Central memory CD8-positive, alpha-beta T cell (primary cell): Measurements from ENCODE around the gene GALNT9.
A peak's percentile ranks its signal among the peaks of the same experiment; 100 is the strongest.

Experiments
- ATAC-seq: fragments of 150-1000 bp; cut with Tn5 transposase; replicated peaks from 2 replicates; pipeline ENCODE4 v1.10.0; 2022; ENCODE audit warnings: mild to moderate bottlenecking, moderate FRiP score, moderate number of reproducible peaks; ENCODE audit not compliant: poor library complexity, severe bottlenecking; ENCODE audit errors: extremely low read depth
- DNase-seq, 2 donors: peaks; one replicate each; pipeline ENCODE4 v3.0.0; 2021; ENCODE audit warnings: low spot score in 2 of 2
- H3K27ac Mint-ChIP-seq: one replicate; pipeline ENCODE4 v1.8.0; 2022; ENCODE audit warnings: low read depth, mild to moderate bottlenecking, moderate library complexity, mixed read lengths
- H3K27me3 Mint-ChIP-seq: one replicate; pipeline ENCODE4 v1.8.0; 2022; ENCODE audit warnings: mixed read lengths
- H3K36me3 Mint-ChIP-seq: one replicate; pipeline ENCODE4 v1.8.0; 2022; ENCODE audit warnings: mild to moderate bottlenecking, moderate library complexity, mixed read lengths; ENCODE audit not compliant: insufficient read depth
- H3K4me1 Mint-ChIP-seq: one replicate; pipeline ENCODE4 v1.8.0; 2022; ENCODE audit warnings: mixed read lengths
- H3K4me3 Mint-ChIP-seq: one replicate; pipeline ENCODE4 v1.8.0; 2022; ENCODE audit warnings: mild to moderate bottlenecking, moderate library complexity, mixed read lengths
- H3K9me3 Mint-ChIP-seq: one replicate; pipeline ENCODE4 v1.8.0; 2022; ENCODE audit warnings: mixed read lengths

GALNT9 gene

GRCh38 chr12:132336451-132337413 is 7.3 kb upstream of the GALNT9 start:
- no peaks in the 10 kb centered on the region for H3K4me1 Mint-ChIP-seq
- no peak overlapping the region for H3K4me3 Mint-ChIP-seq
- no peaks in the 10 kb centered on the region for H3K9me3 Mint-ChIP-seq
- peaks cover 5% of the 10 kb centered on the region for H3K27me3 Mint-ChIP-seq
- no peak overlapping the region for H3K27ac Mint-ChIP-seq
- DNase-seq (no peak), ATAC-seq (no peak)
- peaks cover 1% of the 10 kb centered on the region for H3K36me3 Mint-ChIP-seq

GRCh38 chr12:132335179-132335756 is 5.9 kb upstream of the GALNT9 start:
- Mint-ChIP-seq H3K4me1 (no peaks in the 10 kb centered on the region), H3K36me3 (peaks cover 1% of the 10 kb centered on the region), H3K27ac (no peak overlapping the region), H3K4me3 (no peak overlapping the region), H3K9me3 (no peaks in the 10 kb centered on the region), H3K27me3 (peaks cover 19% of the 10 kb centered on the region)
- ATAC-seq (no peak), DNase-seq (no peak)

- no peak overlapping the region for H3K4me3 Mint-ChIP-seq
- H3K27ac Mint-ChIP-seq, result no peak overlapping the region
- DNase-seq, result no peak
- H3K4me1 Mint-ChIP-seq, result no peaks in the 10 kb centered on the region
- peaks cover 1% of the 10 kb centered on the region for H3K36me3 Mint-ChIP-seq
- peaks cover 21% of the 10 kb centered on the region for H3K27me3 Mint-ChIP-seq
- ATAC-seq, result no peak
- no peaks in the 10 kb centered on the region for H3K9me3 Mint-ChIP-seq
These were observed 4.4 kb upstream of the GALNT9 start for GRCh38 chr12:132333766-132334165.

DNA sequence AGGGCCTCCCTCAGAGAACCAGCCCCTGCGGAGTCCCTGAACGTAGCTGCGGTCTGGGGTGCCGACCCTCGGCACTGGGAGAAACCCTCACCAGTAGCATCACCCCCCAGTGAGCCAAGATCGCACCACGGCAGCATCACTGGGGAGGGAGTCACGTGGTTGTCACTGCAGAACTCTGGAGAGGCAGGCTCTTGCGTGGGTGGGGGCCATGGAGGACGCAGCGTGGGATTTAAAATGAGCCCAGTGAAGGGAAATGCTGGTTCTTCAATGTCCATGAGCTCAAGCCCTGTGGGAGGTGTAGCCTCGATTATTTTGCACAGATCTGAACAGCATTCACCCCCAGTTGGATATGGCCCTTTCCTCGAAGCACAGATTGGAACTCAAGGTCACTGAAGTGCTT is 3.9 kb upstream of the GALNT9 start:
- Mint-ChIP-seq H3K4me3 (no peak overlapping the region), H3K4me1 (no peaks in the 10 kb centered on the region), H3K27ac (no peak overlapping the region), H3K9me3 (no peaks in the 10 kb centered on the region), H3K27me3 (peaks cover 21% of the 10 kb centered on the region), H3K36me3 (peaks cover 1% of the 10 kb centered on the region)
- ATAC-seq (no peak), DNase-seq (no peak)

DNA sequence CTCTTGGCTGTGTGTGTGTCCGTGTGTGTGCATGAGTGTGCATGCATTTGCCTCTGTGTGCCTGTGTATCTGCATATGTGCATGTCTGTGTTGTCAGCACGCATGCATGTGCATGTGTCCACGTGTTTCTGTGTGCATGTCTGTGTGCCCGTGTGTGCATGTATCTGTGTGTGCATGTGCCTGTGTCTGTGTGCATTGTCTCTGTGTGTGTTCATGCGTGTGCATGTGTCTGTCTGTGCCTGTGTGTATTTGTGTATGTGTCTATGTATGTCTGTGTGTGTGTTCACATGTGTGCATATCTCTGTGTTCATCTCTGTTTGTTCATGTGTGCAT is 1.1 kb upstream of the GALNT9 start:
- no peak overlapping the region for H3K27ac Mint-ChIP-seq
- no peaks in the 10 kb centered on the region for H3K9me3 Mint-ChIP-seq
- DNase-seq (no peak), ATAC-seq (no peak)
- H3K4me3 Mint-ChIP-seq, result no peak overlapping the region
- peaks cover 33% of the 10 kb centered on the region for H3K27me3 Mint-ChIP-seq
- no peaks in the 10 kb centered on the region for H3K36me3 Mint-ChIP-seq
- no peaks in the 10 kb centered on the region for H3K4me1 Mint-ChIP-seq

DNA sequence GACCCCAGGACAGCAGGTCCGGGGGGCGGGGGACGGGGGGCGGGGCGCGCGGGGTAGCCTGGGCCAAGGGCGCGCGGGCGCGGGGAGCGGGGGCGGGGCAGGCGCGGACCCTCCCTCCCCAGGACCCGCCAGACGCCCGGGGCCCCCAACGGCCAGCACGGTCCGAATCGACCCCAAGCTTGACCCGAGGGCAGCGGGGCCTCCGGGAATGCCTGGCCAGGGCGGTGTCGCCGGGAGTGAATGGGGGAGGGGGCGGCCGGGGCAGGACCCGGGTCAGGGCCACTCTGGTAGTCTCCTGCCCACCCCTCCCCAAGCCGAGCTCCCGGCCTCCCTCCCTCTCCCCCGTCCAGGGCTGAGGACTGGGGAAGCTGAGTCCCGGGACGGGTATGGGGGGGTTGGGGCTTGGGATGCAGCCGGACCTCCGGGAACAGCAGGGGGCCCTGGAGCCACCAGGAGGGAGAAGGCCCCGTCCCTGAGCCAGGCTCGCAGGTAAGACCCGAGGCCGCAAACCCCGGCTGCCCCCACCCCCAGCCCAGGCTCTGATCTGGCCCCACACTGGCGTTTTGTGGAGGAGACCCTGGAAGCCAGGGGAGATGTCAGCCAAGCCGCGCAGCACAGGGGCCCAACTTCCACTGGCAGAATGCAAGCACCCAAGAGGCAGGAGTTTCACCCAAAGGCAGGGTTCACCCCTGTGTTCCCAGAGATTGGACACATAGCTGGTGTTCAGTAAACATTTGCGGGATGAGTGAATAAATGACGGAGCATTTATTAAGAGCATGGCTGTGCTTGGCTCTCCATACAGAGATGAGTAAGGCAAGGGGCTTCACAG is 545 bp upstream of the GALNT9 start:
- H3K27me3 Mint-ChIP-seq, result peaks cover 33% of the 10 kb centered on the region
- no peak overlapping the region for H3K27ac Mint-ChIP-seq
- DNase-seq (no peak), ATAC-seq (no peak)
- no peaks in the 10 kb centered on the region for H3K36me3 Mint-ChIP-seq
- H3K9me3 Mint-ChIP-seq, result no peaks in the 10 kb centered on the region
- H3K4me3 Mint-ChIP-seq, result no peak overlapping the region
- no peaks in the 10 kb centered on the region for H3K4me1 Mint-ChIP-seq

- Mint-ChIP-seq H3K4me3 (no peak overlapping the region), H3K9me3 (no peaks in the 10 kb centered on the region)
- no peak for ATAC-seq
These were observed 933 bp downstream of the GALNT9 start for GRCh38 chr12:132328282-132329029.

GRCh38 chr12:132327336-132328171 is 1.8 kb downstream of the GALNT9 start:
- no peak overlapping the region for H3K27ac Mint-ChIP-seq
- H3K4me3 Mint-ChIP-seq, result no peak overlapping the region
- ATAC-seq, result no peak
- DNase-seq, result no peak
- H3K4me1 Mint-ChIP-seq, result no peaks in the 10 kb centered on the region
- peaks cover 33% of the 10 kb centered on the region for H3K27me3 Mint-ChIP-seq
- no peaks in the 10 kb centered on the region for H3K36me3 Mint-ChIP-seq
- no peaks in the 10 kb centered on the region for H3K9me3 Mint-ChIP-seq

More at GRCh38 chr12:132328282-132329029, 933 bp downstream of the GALNT9 start:
- Mint-ChIP-seq H3K36me3 (no peaks in the 10 kb centered on the region), H3K4me1 (no peaks in the 10 kb centered on the region), H3K27ac (no peak overlapping the region), H3K27me3 (peaks cover 33% of the 10 kb centered on the region)
- no peak for DNase-seq

GRCh38 chr12:132326646-132327045 is 2.7 kb downstream of the GALNT9 start:
- DNase-seq (no peak), ATAC-seq (no peak)
- no peaks in the 10 kb centered on the region for H3K4me1 Mint-ChIP-seq
- H3K27me3 Mint-ChIP-seq, result peaks cover 27% of the 10 kb centered on the region
- no peaks in the 10 kb centered on the region for H3K36me3 Mint-ChIP-seq
- no peaks in the 10 kb centered on the region for H3K9me3 Mint-ChIP-seq
- no peak overlapping the region for H3K27ac Mint-ChIP-seq
- H3K4me3 Mint-ChIP-seq, result peak overlapping the region; percentile 4

DNA sequence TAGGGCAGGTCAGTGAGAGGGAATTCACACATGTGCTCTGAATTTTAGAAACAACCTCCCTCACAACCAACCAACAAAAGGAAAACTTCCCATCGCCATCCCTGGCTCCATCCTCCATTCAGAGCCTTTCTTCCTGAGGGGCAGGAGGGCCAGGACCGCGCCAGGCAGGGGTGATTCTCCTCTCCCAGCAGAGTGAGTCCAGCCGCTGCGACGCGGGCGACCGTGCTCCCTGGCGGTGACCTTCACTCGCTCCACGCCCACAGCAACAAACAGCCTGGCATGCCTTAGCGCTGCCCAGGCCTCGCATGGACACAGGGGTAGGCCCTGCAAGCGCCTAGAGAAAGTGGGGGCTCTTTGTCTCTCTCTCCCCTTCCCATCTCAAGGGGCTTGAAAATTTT is 3.7 kb downstream of the GALNT9 start:
- H3K27me3 Mint-ChIP-seq, result peaks cover 18% of the 10 kb centered on the region
- H3K27ac Mint-ChIP-seq, result no peak overlapping the region
- no peak overlapping the region for H3K4me3 Mint-ChIP-seq
- DNase-seq, result no peak
- no peak for ATAC-seq
- H3K9me3 Mint-ChIP-seq, result no peaks in the 10 kb centered on the region
- no peaks in the 10 kb centered on the region for H3K4me1 Mint-ChIP-seq
- H3K36me3 Mint-ChIP-seq, result no peaks in the 10 kb centered on the region

GRCh38 chr12:132324841-132325732 is 4.3 kb downstream of the GALNT9 start:
- Mint-ChIP-seq H3K27ac (no peak overlapping the region), H3K27me3 (peaks cover 12% of the 10 kb centered on the region), H3K4me1 (no peaks in the 10 kb centered on the region), H3K4me3 (no peak overlapping the region), H3K36me3 (no peaks in the 10 kb centered on the region), H3K9me3 (no peaks in the 10 kb centered on the region)
- DNase-seq, result no peak
- no peak for ATAC-seq
